HG03196 (cell line): ENCODE results near the gene C19orf44.
A peak's percentile ranks its signal among the peaks of the same experiment; 100 is the strongest.
"Not testable (repeated sequence)": the region's sequence is repeated elsewhere in the genome, so short reads cannot be mapped to it uniquely, and the experiment has no call there.

ENCODE experiments used
- ATAC-seq: cut with Tn5 transposase; IDR thresholded peaks from one replicate; pipeline ENCODE4 v1.9.1; 2021; ENCODE audit not compliant: unreplicated experiment

Gene C19orf44

GRCh38 chr19:16532440-16533234 lies 36.4 kb downstream of the C19orf44 start:
- ATAC-seq: no peak

- no peak for ATAC-seq
Observed at GRCh38 chr19:16535381-16535780, 39.2 kb downstream of the C19orf44 start.

GRCh38 chr19:16536130-16536529 lies 39.9 kb downstream of the C19orf44 start:
- no peak for ATAC-seq

GRCh38 chr19:16537111-16537510 lies 40.9 kb downstream of the C19orf44 start:
- no peak for ATAC-seq

- no peak for ATAC-seq
Observed at GRCh38 chr19:16540948-16541347, 44.8 kb downstream of the C19orf44 start.

GRCh38 chr19:16541526-16542044 lies 45.4 kb downstream of the C19orf44 start:
- ATAC-seq: peak; percentile 7

GRCh38 chr19:16542045-16542909 lies 46.1 kb downstream of the C19orf44 start, which contains the start of gene CHERP:
Gene CHERP (minus strand): TSS chr19:16542437. CDS start chr19:16542378, 59 bp downstream.
- peak; percentile 78 for ATAC-seq

GRCh38 chr19:16542910-16543472 lies 46.8 kb downstream of the C19orf44 start:
- ATAC-seq: peak; percentile 1

GRCh38 chr19:16543734-16544133 lies 47.5 kb downstream of the C19orf44 start:
- not testable (repeated sequence) for ATAC-seq

- ATAC-seq: no peak
Observed at GRCh38 chr19:16544473-16545231, 48.5 kb downstream of the C19orf44 start.

- ATAC-seq: no peak
Observed at GRCh38 chr19:16548956-16549355, 52.8 kb downstream of the C19orf44 start.

GRCh38 chr19:16551902-16552301 lies 55.7 kb downstream of the C19orf44 start:
- ATAC-seq: not testable (repeated sequence)

- ATAC-seq: no peak
Observed at GRCh38 chr19:16554776-16555175, 58.6 kb downstream of the C19orf44 start.

GRCh38 chr19:16559780-16560276 lies 63.6 kb downstream of the C19orf44 start:
- no peak for ATAC-seq

- ATAC-seq: no peak
Observed at GRCh38 chr19:16561382-16561781, 65.2 kb downstream of the C19orf44 start.

- no peak for ATAC-seq
Observed at GRCh38 chr19:16562608-16563025, 66.4 kb downstream of the C19orf44 start.

- no peak for ATAC-seq
Observed at GRCh38 chr19:16564842-16565241, 68.6 kb downstream of the C19orf44 start.

GRCh38 chr19:16566161-16566560 lies 70.0 kb downstream of the C19orf44 start:
- no peak for ATAC-seq

GRCh38 chr19:16566702-16567101 lies 70.5 kb downstream of the C19orf44 start:
- no peak for ATAC-seq

GRCh38 chr19:16569609-16570320 lies 73.6 kb downstream of the C19orf44 start:
- ATAC-seq: no peak
